HG03025 (cell line): Measurements from ENCODE around the gene TEX35.

Experiments used
- ATAC-seq: cut with Tn5 transposase; IDR thresholded peaks from one replicate; pipeline ENCODE4 v1.9.1; 2021; ENCODE audit warnings: mild to moderate bottlenecking, moderate library complexity; ENCODE audit not compliant: unreplicated experiment, low FRiP score

TEX35 gene

DNA sequence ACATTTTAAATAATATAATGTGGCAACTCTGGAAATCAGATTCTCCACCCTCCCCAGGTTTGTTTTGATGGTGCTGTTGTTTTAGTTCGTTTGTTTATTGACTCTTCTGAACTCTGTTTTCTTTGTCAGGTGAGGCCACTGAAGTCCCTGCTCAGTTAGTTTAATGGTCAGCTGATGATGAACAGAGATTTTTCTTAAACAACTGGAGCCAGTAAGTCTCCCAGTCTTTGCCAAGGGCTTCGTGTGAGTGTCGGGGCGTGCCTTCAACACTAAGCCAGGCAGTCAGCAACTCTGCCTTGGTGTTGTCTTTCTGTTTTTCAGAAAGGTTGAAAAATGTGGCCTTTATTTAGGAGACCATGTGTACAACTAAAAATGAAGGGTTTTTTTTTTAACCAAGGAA, 58.9 kb downstream of the TEX35 start:
- ATAC-seq: no peak
